ENCODE measurements around the gene MUCL3.

- TF ChIP-seq POLR2A (IDR thresholded peaks at IDR 0.05), result no peak
- TF ChIP-seq CTCF (IDR thresholded peaks at IDR 0.05), result peak; percentile 57 to 69 (median 65)
These were observed 25.2 kb upstream of the MUCL3 start for GRCh38 chr6:30915591-30915946.

Measured in uterus (tissue), 2 donors.